ENCODE data around the gene KLRB1.
A peak's percentile ranks its signal among the peaks of the same experiment; 100 is the strongest.
"Not testable (repeated sequence)": the region's sequence is repeated elsewhere in the genome, so short reads cannot be mapped to it uniquely, and the experiment has no call there.

KLRB1 gene

GRCh38 chr12:9647825-9648700, 40.3 kb upstream of the KLRB1 start:
- peaks cover 13% of the 10 kb centered on the region for H3K36me3 Mint-ChIP-seq (ENCODE audit: low read depth)
- TF ChIP-seq CTCF (IDR thresholded peaks at IDR 0.05; ENCODE audit: unreplicated experiment in 3 of 3), result no peak

DNA sequence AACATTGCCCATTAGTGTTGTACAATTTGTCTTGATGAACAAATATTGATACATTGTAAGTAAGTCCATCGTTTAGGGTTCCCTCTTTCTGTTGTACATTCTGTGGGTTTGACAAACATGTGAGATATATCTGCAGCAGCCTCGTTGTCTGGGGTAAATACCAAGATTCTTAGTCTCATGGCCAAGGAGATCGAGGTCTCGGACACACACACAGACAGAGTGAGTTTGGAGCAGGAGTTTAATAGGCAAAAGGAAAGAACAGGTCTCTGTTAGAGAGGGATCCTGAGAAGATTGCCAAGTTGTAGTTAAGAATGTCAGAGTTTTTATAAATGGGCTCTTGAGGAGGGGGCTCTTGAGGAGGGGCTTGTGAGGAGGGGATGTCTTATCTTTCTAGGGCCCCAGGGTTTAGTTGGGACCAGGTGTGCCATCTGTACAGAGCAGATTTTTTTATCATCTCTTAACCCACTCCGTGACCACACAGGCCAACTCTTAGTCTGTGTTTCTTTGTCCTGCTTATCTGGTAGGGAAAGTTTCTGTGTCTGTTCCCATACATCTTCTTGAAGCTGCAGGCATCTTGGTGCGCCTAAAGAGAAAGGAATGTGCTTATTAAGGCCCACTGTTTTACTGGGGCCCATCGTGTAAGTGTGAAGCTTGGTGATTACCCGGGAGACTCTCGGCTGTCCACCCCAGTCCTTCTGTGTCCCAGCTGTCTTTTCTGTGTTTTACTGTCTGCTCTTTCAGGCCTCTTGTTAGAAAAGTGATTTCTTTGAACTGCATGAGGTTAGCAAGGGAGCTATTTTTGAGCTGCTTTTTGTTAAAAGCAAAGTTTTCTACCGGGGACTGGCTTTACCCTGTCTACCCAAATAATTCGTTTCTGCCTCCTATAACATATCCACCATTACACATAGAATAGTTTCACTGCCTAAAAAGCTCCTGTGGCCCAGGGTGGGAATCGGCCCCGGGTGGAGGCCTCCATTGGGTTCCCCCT, 39.4 kb upstream of the KLRB1 start:
- H3K4me3 Mint-ChIP-seq, result peak overlapping the region; percentile 85 to 98 (median 94)
- TF ChIP-seq CTCF (IDR thresholded peaks at IDR 0.05; ENCODE audit: unreplicated experiment in 3 of 3), result no peak
- peaks cover 12% of the 10 kb centered on the region for H3K36me3 Mint-ChIP-seq (ENCODE audit: low read depth)
- H3K4me1 Mint-ChIP-seq, result peaks cover 47% of the 10 kb centered on the region
- peaks cover 2% of the 10 kb centered on the region for H3K9me3 Mint-ChIP-seq
- peak overlapping the region; percentile 99 to 100 (median 99) for H3K27ac Mint-ChIP-seq
- no peaks in the 10 kb centered on the region for H3K27me3 Mint-ChIP-seq (ENCODE audit: low read depth)

More at GRCh38 chr12:9647825-9648700, 40.3 kb upstream of the KLRB1 start:
- H3K27ac Mint-ChIP-seq, result peak overlapping the region; percentile 99 to 100 (median 99)
- H3K27me3 Mint-ChIP-seq (ENCODE audit: low read depth), result no peaks in the 10 kb centered on the region
- H3K9me3 Mint-ChIP-seq, result peaks cover 2% of the 10 kb centered on the region
- H3K4me3 Mint-ChIP-seq, result peak overlapping the region; percentile 85 to 98 (median 94)
- H3K4me1 Mint-ChIP-seq, result peaks cover 50% of the 10 kb centered on the region

DNA sequence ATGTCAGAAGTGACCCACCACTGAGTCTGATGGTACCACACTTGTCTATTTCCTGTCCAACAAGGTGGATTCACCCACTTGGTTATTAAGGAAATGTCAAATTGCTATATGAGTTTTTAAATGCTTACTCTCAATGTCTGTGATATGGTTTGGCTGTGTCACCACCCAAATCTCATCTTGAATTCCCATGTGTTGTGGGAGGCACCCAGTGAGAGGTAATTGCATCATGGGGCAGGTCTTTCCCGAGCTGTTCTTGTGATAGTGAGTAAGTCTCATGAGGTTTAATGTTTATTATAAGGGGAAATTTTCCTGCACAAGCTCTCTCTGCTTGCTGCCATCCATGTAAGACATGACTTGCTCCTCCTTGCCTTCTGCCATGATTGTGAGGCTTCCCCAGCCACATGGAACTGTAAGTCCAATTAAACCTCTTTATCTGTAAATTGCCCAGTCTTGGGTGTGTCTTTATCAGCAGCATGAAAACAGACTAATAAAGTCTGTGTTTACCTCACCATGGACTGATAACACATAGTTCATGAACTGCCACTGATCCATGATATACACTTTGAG, 37.4 kb upstream of the KLRB1 start:
- peaks cover 31% of the 10 kb centered on the region for H3K4me1 Mint-ChIP-seq
- peak overlapping the region in 1 of 3 experiments; percentile 13 for H3K27ac Mint-ChIP-seq

GRCh38 chr12:9643266-9643660, 35.5 kb upstream of the KLRB1 start:
- Mint-ChIP-seq H3K36me3 (ENCODE audit: low read depth) (no peaks in the 10 kb centered on the region), H3K9me3 (peaks cover 5% of the 10 kb centered on the region), H3K27ac (no peak overlapping the region), H3K27me3 (ENCODE audit: low read depth) (no peaks in the 10 kb centered on the region), H3K4me3 (no peak overlapping the region), H3K4me1 (peaks cover 13% of the 10 kb centered on the region)
- no peak for TF ChIP-seq CTCF (IDR thresholded peaks at IDR 0.05; ENCODE audit: unreplicated experiment in 3 of 3)

More for the DNA sequence above, 37.4 kb upstream of the KLRB1 start:
- not testable (repeated sequence) for H3K4me3 Mint-ChIP-seq; H3K9me3 Mint-ChIP-seq; H3K36me3 Mint-ChIP-seq (ENCODE audit: low read depth); H3K27me3 Mint-ChIP-seq (ENCODE audit: low read depth)

GRCh38 chr12:9642606-9643265, 35.0 kb upstream of the KLRB1 start:
- Mint-ChIP-seq H3K27me3 (ENCODE audit: low read depth) (no peaks in the 10 kb centered on the region), H3K36me3 (ENCODE audit: low read depth) (no peaks in the 10 kb centered on the region), H3K4me1 (peaks cover 12% of the 10 kb centered on the region), H3K4me3 (no peak overlapping the region), H3K9me3 (peaks cover 5% of the 10 kb centered on the region), H3K27ac (no peak overlapping the region)
- no peak for TF ChIP-seq CTCF (IDR thresholded peaks at IDR 0.05; ENCODE audit: unreplicated experiment in 3 of 3)
